ENCODE measurements around the gene MED9.
"Not testable (repeated sequence)": the region's sequence is repeated elsewhere in the genome, so short reads cannot be mapped to it uniquely, and the experiment has no call there.

The MED9 gene
- total RNA-seq = 21.7 to 27.2 (median 24.3) reads per million in 4 experiments

- peak; percentile 94 for DNase-seq
These were observed at the start of gene MED9 for GRCh38 chr17:17476865-17477467. MED9 (plus strand) TSS chr17:17477000; CDS start chr17:17477042, 42 bp downstream.

GRCh38 chr17:17429222-17429621, 47.6 kb upstream of the MED9 start:
- no peak for DNase-seq

GRCh38 chr17:17430924-17431323, 45.9 kb upstream of the MED9 start:
- not testable (repeated sequence) for DNase-seq

- DNase-seq = no peak
These were observed 45.2 kb upstream of the MED9 start for GRCh38 chr17:17431605-17432004.

GRCh38 chr17:17433000-17433703, 43.6 kb upstream of the MED9 start:
- DNase-seq = no peak

- no peak for DNase-seq
These were observed 42.3 kb upstream of the MED9 start for GRCh38 chr17:17434477-17434876.

GRCh38 chr17:17435323-17435722, 41.5 kb upstream of the MED9 start:
- DNase-seq = no peak

GRCh38 chr17:17437461-17437860, 39.3 kb upstream of the MED9 start:
- DNase-seq = no peak

- DNase-seq = no peak
These were observed 38.9 kb upstream of the MED9 start for GRCh38 chr17:17437893-17438292.

GRCh38 chr17:17440010-17440843, 36.6 kb upstream of the MED9 start:
- DNase-seq = peak; percentile 58

- no peak for DNase-seq
These were observed 35.7 kb upstream of the MED9 start for GRCh38 chr17:17440938-17441675.

GRCh38 chr17:17443173-17443572, 33.6 kb upstream of the MED9 start:
- no peak for DNase-seq

GRCh38 chr17:17445296-17445924, 31.4 kb upstream of the MED9 start:
- DNase-seq = no peak

GRCh38 chr17:17445925-17446665, 30.7 kb upstream of the MED9 start:
- DNase-seq = no peak

- no peak for DNase-seq
These were observed 30.1 kb upstream of the MED9 start for GRCh38 chr17:17446666-17447155.

GRCh38 chr17:17447264-17447663, 29.5 kb upstream of the MED9 start:
- no peak for DNase-seq

GRCh38 chr17:17448076-17448475, 28.7 kb upstream of the MED9 start:
- DNase-seq = no peak

- no peak for DNase-seq
These were observed 28.1 kb upstream of the MED9 start for GRCh38 chr17:17448723-17449122.

GRCh38 chr17:17453088-17453487, 23.7 kb upstream of the MED9 start:
- no peak for DNase-seq

GRCh38 chr17:17454276-17454675, 22.5 kb upstream of the MED9 start:
- no peak for DNase-seq

- not testable (repeated sequence) for DNase-seq
These were observed 22.1 kb upstream of the MED9 start for GRCh38 chr17:17454700-17455099.

All from effector CD8-positive, alpha-beta T cell (primary cell).